ENCODE data around the gene FBF1.
A peak's percentile ranks its signal among the peaks of the same experiment; 100 is the strongest.

The FBF1 gene

DNA sequence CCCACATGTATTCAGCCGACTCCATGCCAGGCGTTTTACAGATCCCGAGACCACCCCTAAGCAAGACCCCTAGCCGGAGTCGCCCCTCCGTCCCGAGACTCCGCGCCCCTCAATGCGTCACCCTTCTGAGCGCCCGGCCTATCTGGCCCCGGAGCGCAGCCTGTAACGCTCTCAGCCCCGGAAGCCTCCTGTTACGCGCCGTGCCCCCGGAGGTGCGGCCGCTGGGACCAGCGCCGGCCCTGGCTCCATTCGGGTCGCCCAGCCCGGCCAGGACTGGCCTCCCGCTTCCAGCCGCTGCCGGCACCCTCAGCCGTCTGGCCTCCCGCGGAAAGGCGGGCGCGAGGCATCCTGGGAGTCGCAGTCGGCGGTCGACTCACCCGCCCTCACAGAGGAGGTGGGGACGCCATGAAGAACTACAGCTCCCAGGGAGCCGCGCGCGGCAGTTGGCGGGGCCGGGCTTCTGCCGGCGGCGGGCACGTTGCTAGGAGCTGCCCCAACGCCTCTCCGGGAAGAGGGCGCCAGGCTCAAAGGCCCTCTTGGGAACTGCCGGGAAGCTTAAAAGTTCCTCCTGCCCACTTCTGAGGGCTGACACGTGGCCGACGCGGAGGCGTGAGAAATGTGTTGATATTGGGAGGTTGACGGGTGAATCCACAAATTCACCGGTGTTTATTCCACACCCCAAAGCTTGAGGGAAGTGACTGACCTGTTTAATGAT, at the start of gene FBF1 (continued):
- TF ChIP-seq ZNF692 (tag by site-specific recombination; IDR thresholded peaks at IDR 0.05): peak; percentile 39; the same call in 1 of the 2 replicates
- TF ChIP-seq ZNF169 (tag by site-specific recombination; IDR thresholded peaks at IDR 0.05): no peak
- TF ChIP-seq SP3 (tag by site-specific recombination; IDR thresholded peaks at IDR 0.05): peak; percentile 95
- TF ChIP-seq ZNF138 (tag by site-specific recombination; IDR thresholded peaks at IDR 0.05; ENCODE audit: borderline replicate concordance): no peak
- TF ChIP-seq ZNF76 (tag by site-specific recombination; IDR thresholded peaks at IDR 0.05; ENCODE audit: borderline replicate concordance, low read depth): peak; percentile 98
- TF ChIP-seq ZXDB (tag by site-specific recombination; IDR thresholded peaks at IDR 0.05): no peak
- no peak for TF ChIP-seq ZNF155 (tag by site-specific recombination; IDR thresholded peaks at IDR 0.05)
- no peak for TF ChIP-seq ZNF37A (tag by site-specific recombination; IDR thresholded peaks at IDR 0.05)
- TF ChIP-seq ZBTB20 (tag by site-specific recombination; IDR thresholded peaks at IDR 0.05): peak; percentile 90; the same call in 1 of the 2 replicates
- TF ChIP-seq ZNF660 (tag by site-specific recombination; IDR thresholded peaks at IDR 0.05): 0 out of 2 replicates have a peak, but pooled peaks have one; percentile 14
- TF ChIP-seq ZNF701 (tag by site-specific recombination; IDR thresholded peaks at IDR 0.05): no peak
- TF ChIP-seq ZNF610 (tag by site-specific recombination; IDR thresholded peaks at IDR 0.05; ENCODE audit: borderline replicate concordance): no peak
- peak; percentile 91 for TF ChIP-seq ZNF341 (tag by site-specific recombination; IDR thresholded peaks at IDR 0.05; ENCODE audit: low read depth)
- no peak; the same call in 1 of the 2 replicates for TF ChIP-seq HOXA7 (CRISPR knock-in tag; IDR thresholded peaks at IDR 0.05; ENCODE audit: borderline replicate concordance)
- TF ChIP-seq ZNF664 (tag by site-specific recombination; IDR thresholded peaks at IDR 0.05): no peak
- TF ChIP-seq, protein P1, sequence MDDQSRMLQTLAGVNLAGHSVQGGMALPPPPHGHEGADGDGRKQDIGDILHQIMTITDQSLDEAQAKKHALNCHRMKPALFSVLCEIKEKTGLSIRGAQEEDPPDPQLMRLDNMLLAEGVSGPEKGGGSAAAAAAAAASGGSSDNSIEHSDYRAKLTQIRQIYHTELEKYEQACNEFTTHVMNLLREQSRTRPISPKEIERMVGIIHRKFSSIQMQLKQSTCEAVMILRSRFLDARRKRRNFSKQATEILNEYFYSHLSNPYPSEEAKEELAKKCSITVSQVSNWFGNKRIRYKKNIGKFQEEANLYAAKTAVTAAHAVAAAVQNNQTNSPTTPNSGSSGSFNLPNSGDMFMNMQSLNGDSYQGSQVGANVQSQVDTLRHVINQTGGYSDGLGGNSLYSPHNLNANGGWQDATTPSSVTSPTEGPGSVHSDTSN (CRISPR knock-in tag; IDR thresholded peaks at IDR 0.05): no peak
- TF ChIP-seq ZNF549 (tag by site-specific recombination; IDR thresholded peaks at IDR 0.05): no peak
- TF ChIP-seq ZNF548 (tag by site-specific recombination; IDR thresholded peaks at IDR 0.05): no peak
- no peak for TF ChIP-seq MEIS1 (CRISPR knock-in tag; IDR thresholded peaks at IDR 0.05; ENCODE audit: borderline replicate concordance)
- TF ChIP-seq, protein P2, sequence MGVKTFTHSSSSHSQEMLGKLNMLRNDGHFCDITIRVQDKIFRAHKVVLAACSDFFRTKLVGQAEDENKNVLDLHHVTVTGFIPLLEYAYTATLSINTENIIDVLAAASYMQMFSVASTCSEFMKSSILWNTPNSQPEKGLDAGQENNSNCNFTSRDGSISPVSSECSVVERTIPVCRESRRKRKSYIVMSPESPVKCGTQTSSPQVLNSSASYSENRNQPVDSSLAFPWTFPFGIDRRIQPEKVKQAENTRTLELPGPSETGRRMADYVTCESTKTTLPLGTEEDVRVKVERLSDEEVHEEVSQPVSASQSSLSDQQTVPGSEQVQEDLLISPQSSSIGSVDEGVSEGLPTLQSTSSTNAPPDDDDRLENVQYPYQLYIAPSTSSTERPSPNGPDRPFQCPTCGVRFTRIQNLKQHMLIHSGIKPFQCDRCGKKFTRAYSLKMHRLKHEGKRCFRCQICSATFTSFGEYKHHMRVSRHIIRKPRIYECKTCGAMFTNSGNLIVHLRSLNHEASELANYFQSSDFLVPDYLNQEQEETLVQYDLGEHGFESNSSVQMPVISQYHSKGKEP (tag by site-specific recombination; IDR thresholded peaks at IDR 0.05): no peak; the same call in none of the 2 replicates
- TF ChIP-seq SETDB1 (IDR thresholded peaks at IDR 0.05; ENCODE audit: insufficient read length, low read length): no peak
- TF ChIP-seq, protein P3, sequence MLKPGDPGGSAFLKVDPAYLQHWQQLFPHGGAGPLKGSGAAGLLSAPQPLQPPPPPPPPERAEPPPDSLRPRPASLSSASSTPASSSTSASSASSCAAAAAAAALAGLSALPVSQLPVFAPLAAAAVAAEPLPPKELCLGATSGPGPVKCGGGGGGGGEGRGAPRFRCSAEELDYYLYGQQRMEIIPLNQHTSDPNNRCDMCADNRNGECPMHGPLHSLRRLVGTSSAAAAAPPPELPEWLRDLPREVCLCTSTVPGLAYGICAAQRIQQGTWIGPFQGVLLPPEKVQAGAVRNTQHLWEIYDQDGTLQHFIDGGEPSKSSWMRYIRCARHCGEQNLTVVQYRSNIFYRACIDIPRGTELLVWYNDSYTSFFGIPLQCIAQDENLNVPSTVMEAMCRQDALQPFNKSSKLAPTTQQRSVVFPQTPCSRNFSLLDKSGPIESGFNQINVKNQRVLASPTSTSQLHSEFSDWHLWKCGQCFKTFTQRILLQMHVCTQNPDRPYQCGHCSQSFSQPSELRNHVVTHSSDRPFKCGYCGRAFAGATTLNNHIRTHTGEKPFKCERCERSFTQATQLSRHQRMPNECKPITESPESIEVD (tag by site-specific recombination; IDR thresholded peaks at IDR 0.05): peak; percentile 32; the same call in 1 of the 2 replicates
- TF ChIP-seq BCL11B (tag by site-specific recombination; IDR thresholded peaks at IDR 0.05; ENCODE audit: low read depth): no peak
- TF ChIP-seq ZNF239 (tag by site-specific recombination; IDR thresholded peaks at IDR 0.05): no peak
- TF ChIP-seq ZNF2 (tag by site-specific recombination; IDR thresholded peaks at IDR 0.05): peak; percentile 91; the same call in 1 of the 2 replicates
- TF ChIP-seq ZNF302 (tag by site-specific recombination; IDR thresholded peaks at IDR 0.05; ENCODE audit: low read depth): no peak
- TF ChIP-seq ZNF366 (tag by site-specific recombination; conservative IDR thresholded peaks at IDR 0.05): no peak; the same call in 1 of the 2 replicates
- peak; percentile 43 for TF ChIP-seq ZBTB10 (tag by site-specific recombination; IDR thresholded peaks at IDR 0.05)
- no peak for TF ChIP-seq ZNF121 (tag by site-specific recombination; IDR thresholded peaks at IDR 0.05)
- peak; percentile 76 for TF ChIP-seq KLF16 (tag by site-specific recombination; IDR thresholded peaks at IDR 0.05)
- no peak for TF ChIP-seq KLF7 (tag by site-specific recombination; IDR thresholded peaks at IDR 0.05; ENCODE audit: borderline replicate concordance)
- peak; percentile 52; the same call in 1 of the 2 replicates for TF ChIP-seq ZNF24 (tag by site-specific recombination; IDR thresholded peaks at IDR 0.05)

Measured in HEK293 (cell line).